HT1080 (cell line): ENCODE measurements around the gene DST. TPM values are rescaled to one million over a fixed set of nuclear protein-coding genes. Genes with fewer than 3 reads are reported as not detected.
"Not testable (repeated sequence)": the region's sequence is repeated elsewhere in the genome, so short reads cannot be mapped to it uniquely, and the experiment has no call there.

Source experiments
- DNase-seq: peaks from one replicate; pipeline ENCODE4 v3.0.0-alpha.2; 2015; ENCODE audit warnings: low read depth
- total RNA-seq: library from RNA; depleted of rRNA; stranded (reverse); fragments of >200 nt; shearing (Covaris generic); gene quantifications from 2 replicates; pipeline ENCODE4 v1.2.3, GENCODE V29; 2014

DST gene
- total RNA-seq, 1 experiment from 2014 or later: 98.5 TPM

DNA sequence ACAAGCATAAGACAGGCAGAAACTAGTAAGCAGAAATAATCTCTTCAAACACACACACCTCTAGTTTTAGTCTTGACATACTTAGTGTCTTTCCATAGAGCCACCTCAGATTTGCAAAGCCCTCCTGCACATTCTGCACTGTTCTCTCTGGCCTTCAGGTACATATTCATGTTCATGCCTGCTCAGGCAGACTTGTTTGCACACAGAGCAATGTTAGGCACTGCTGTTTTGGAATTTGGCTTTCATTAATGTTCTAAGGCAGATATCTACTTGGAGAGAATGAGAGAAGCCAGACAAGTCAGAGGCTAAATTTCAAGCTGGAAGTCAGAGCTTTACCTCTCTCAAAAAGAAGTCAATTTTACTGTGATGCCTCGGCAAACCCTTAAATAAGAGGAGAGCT lies 21.3 kb upstream of the DST start:
- DNase-seq: no peak

DNA sequence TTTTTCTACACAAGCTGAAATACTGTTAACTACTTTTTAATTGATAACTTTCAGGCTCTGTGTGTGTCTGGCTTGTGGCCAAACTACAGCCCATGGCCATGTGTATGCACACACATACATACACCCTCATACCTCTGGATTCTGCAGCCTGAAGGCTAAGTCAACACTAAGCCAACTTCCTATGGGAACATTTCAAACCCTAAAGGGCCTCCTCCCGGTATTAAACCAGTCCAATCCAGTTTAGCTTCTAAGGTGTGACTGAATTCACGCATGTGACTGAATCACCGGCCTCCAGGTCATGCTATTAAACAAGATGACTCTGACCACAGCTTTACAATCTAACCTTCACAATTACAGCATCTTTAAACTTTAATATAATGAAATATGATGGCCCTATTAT lies 20.7 kb upstream of the DST start:
- DNase-seq: peak; percentile 69

DNA sequence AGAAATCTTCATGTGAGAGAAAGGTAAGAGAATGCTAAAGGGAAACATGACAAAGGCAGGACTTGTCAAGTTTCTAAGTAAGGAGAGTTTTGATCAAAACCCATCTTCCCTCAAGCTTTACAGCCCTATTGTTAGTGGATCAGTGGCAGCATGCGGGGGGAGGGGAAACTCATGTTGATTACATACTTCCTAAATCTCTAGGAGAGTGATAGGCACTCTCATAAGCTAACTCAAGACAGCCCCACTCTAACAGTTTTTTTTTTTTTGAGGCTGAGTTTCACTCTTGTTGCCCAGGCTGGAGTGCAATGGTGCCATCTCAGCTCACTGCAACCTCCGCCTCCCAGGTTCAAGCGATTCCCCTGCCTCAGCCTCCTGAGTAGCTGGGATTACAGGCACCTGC lies 18.6 kb upstream of the DST start:
- not testable (repeated sequence) for DNase-seq

DNA sequence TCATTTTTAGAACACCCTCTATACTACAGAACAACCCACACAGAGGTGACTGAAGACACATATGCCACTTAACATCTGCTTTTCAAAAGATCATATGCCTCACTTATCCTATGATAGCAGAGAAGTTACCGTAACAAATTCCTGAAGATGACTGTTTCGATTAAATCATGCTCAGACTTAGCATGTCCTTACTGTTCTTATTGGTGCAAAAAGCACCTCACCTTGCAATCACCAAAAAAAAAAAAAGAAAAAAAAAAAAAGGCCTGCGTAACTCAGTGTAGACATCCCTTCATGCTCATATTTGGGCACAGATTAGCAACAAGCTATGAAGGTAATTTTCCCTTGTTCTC lies 17.7 kb upstream of the DST start:
- no peak for DNase-seq

DNA sequence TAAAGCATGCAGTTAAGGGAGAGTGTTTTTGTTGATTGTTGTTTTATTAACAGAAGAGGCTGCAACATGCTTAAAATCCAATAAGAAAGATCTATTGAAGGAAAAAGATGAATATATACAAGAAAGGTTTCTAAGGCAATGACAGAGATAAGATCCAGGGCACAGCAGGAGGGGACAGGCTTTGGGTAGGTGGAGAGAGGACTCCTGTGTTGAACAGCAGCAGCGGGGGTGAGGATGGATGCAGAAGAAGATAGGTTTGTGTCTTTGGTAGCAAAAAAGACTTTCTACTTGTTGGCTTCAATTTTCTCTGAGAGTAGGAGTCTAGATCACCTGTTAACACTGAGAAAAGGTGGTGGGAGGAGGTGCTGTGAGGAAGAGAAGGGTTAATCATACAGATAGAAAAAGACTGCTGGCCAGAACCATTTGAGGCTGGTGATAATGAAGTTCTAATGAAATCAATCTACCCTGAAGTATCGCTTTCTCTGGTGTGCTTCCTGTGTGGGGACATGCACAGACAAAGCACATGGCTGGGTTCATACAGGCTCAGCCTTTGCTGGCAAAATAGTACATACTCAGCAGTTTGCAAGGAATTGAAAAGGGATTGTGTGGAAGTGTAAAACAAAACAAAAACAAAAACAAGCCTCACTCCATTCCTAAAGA lies 17.2 kb upstream of the DST start:
- DNase-seq: no peak

DNA sequence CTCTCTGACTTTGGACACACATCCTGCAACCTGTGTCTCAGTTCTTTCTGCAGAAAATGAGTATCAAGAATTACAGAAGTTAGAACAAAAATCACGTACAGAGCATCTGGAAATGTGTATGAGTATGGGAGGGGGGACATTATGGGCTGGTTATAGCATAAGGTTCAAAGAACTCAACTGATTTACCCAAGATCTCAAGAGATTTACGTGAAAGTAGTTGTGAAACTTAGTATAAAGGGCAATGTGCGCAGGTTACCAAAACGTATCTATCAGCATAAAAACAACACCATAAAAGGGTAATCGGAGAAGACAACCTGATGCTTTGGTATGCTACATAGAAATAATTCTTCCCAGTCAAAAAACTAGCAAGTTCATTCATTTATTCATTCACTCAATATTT lies 15.6 kb upstream of the DST start:
- no peak for DNase-seq

DNA sequence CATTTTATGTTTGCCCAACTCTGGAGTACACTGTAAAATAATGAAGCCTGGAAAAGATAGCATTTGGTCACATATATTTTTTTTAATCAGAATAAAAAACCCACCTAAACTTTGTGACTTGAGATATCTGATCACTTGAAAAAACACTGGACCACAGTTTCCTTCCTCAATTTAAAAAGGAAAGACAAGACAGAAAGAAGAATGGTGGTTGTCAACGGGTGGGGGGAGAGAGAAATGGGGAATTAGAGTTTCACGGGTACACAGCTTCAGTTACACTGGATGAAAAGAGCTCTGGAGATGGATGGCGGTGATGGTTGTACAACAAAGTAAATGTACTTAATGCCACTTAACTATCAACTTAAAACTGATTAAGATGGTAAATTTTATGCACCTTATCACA lies 14.7 kb upstream of the DST start:
- no peak for DNase-seq

DNA sequence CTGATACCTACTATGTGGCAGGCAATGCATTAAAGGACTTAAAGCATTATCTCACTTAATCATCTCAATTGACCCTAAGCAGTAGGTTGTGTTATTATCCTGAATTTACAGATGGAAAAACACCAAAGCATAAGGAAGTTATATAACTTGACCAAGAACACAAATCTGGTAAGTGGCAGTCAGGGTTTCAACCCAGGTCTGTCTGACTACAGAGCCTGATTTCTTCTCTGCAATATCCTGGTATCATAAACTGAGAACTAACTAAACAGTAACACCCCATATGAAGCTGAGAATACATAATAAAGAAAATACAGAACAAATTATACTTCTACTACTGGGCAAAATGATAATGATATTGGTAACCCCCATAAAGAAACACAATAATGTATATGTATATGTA lies 13.8 kb upstream of the DST start:
- no peak for DNase-seq

DNA sequence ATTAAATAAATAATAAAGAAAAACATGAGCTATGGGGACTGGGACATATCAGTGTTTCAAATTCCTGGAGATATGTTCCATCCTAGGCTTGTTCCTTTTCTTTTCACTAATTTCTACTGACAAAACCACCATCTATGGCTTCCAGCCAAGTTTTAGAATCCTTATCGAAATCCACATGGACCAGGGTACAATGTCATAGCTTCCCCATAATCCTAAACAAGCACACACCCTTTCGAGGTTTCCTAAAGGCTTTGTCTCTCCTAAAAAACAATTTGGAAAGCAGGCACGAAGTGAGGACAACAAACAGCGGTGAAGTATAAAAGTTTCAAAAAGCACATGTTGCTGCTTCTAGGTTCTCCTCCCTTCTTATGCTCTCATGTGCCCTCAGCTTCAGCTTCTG lies 13.3 kb upstream of the DST start:
- no peak for DNase-seq

DNA sequence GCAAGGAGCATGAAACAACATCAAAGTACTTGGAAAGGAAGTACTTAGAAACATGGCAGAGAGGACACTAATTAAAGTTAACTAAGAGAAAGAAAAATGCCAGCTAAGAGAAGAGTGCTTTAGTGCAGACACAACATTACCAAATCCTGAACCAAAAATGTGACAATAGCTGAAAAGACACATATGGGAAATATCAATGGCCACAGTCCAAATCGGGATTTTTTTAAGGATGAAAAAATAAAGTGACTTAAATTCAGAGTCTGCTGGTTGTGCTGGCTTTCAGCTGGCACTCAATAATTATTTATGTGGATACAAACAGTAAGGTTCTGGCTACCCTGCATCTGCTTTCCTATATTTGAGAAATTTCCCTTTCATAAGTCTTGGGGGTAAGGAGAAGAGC lies 12.6 kb upstream of the DST start:
- DNase-seq: no peak

DNA sequence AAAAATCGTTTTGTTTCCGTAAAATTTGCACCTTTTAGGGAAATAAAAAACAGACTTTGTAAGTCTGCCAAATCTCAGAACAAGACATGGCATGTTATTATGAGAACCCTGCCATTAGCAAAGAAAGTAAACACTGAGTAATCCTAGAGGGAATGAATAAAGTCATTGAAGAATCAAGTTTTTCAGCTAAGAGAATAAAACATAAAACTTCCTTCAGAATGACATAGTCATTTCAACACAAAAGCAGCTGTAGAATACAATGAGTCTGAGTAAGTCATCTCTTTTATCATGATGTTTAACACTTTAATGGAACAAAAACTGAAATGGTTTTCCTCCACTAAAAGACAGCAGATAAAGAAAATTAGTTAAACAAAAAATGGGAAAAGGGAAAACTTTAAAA lies 10.3 kb upstream of the DST start:
- DNase-seq: peak; percentile 82

DNA sequence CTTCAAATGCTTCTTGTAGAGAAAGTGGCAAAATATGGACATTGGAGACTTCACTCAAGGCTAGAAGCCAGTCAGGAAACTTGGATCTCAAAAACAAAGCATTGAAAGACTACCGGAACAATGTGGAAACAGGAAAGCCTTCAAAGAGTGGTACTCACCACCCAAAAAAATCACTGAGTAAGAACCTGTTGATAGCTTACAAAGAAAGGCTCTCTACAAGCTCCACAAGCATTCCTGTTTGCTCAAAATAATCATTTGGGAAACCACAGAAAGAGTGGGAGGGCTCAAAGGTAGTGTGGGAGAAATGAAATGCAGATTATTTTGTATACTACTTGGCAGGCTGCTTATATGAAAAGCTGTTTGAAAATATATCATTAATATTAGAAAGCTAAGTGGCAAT lies 9.5 kb upstream of the DST start:
- DNase-seq: peak; percentile 69

DNA sequence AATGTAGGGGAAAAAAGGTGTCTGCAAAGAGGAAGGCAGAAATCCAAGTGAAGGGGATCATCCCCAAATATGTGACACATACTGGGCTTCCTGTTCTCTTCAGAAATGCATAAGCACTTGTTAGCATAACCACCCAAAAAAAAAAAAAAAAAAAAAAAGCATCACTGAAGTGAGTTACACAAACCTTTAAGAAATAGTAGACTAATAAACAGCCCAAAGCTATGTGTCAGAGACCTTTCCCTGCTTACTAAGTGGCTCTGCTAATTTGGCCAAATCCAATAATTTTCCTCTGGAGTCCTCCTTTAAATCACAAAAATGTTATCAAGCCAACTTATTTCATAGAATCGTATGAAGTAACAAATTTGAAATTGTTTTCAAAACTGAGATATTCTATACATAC lies 7.5 kb upstream of the DST start:
- peak; percentile 45 for DNase-seq

DNA sequence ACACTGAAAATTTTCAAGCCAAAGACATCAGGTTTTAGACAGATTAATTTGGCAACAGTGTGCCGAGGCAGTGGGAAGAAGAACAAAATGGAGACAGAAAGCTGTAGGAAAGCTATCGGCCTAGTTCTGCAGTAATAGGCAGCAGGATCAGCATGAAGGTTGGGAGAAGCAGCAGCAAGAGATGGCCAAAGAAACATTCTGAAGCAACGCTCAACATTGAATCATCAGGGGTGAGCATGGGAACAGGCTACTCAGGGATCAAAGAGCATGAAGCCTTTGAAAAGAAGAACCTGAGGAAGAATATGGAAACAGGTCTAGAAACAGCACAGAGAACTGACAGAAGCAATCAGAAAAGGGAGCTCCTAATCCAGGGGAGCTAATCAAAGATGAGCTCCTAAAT lies 7.1 kb upstream of the DST start:
- DNase-seq: peak; percentile 58

DNA sequence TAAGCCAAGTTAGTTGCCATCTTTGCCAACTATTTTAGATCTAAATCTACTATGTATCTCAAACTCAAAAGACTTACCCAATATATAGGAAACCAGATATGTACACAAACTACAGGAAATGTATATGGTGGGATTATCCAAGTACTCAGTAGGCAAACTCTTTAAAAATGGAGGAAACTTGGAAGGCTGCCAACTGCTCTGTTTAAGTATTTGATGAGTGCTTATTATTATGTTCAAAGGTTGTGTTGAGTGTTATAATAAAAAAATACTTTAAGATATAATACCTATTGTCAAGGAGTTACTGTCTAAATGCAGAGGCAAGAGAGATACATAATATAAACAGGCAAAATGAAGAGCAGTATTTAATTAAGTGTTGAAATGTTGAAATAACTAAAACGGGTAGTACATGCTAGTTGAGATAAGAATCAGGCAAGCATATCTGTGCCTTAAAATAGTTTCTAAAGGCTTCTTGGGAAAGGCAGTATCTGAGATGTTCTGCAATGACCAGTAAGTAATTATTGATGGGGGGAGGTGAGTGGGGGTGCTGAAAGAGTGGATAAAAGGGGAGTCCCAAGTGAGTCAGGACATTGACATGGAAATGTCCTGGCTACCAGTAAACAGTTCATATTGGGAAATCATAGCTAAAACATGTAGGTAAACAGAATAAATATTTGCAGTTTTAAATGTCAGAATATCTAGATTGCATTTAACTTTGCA lies 6.5 kb upstream of the DST start:
- DNase-seq: no peak

DNA sequence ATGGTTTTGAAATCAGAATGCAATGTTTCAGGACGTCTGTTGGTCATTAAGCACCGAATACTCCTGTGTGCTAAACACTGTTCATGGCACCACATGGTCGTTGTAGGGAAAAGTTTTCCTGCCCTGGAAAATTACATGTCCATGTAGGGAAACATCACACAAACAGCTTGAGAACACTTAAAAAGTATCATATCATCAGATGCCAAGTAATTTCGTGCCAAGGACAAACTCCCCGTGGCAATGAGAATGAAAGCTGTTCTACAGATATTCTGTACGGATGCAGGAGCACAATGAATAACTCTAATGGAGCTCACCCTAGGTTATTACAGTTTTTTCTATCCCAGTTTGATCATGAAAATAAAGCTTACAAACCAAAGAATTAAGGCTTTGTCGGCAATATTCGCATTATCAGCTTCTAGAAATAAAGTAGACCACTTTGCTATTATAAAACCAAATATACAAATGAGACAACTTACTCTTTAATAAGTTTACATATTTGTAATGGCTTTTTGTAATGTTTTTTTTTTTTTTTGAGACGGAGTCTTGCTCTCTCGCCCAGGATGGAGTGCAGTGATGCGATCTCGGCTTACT lies 4.6 kb upstream of the DST start:
- DNase-seq: no peak

DNA sequence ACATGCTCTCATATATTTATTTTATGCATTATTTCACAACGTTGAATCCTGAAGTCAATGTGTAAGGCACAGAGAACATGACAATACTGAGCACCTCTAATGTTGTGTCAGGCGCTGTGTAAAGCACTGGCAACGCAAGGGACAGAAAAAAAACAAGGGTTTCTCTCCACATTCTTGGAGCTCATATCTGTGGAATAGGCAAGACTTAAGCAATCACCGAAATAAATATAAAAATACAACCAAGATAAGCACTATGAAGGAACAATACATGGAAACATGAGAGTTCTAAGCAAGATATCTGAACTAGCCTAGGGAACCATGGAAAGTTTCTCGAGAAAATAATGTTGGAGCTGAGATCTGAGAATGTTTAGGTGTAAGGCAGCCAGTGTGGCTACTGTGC lies 1.7 kb upstream of the DST start:
- DNase-seq: no peak

DNA sequence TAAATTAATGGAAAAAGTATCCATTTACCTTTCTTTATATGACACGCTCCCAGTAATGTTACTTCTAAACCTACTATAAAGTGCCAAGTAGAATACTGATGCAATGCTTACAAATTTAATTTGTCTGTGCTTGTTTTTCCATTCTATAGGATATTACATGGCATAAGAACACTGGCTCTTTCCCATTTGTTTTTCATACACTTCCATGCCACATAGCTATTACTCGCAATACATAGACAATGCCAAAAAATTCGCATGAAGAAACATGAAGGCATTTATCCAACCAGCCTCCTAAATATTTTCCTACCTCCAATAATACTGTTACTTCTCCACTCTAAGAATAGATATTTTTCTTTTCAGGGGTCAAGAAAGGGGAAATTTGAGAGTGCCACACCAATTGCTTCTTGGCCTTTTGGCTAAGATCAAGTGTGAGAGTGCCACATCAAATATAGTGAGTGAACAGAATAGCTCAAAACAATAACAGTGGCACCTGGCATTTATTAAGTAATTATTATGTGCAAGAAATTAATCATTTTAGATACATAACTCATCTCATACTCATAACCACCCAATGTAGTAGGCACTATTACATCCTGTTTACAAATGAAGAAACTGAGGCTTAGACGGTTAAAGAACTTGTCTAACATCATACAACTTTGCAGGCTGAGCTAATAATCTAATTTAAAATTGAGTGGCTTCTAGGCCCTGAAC lies 845 bp upstream of the DST start:
- no peak for DNase-seq

DNA sequence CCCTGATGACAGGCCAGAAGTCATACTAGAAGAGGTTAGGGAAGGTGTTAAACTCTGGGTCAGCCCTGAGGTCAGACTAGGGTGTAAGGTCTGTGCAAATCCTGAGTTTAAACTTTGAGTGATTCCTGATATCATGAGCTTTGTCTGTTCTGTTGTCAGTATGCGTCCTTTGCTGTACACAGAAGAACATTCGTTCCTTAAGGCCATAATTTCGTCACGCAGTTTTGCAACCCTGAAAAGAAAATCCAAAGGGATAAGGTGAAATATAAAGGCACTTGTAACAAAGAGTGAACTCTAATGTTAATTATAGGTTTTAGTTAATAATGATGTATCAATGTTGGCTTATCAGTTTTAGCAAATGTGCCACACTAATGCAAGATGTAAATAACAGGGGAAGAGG lies 2.3 kb downstream of the DST start:
- no peak for DNase-seq

DNA sequence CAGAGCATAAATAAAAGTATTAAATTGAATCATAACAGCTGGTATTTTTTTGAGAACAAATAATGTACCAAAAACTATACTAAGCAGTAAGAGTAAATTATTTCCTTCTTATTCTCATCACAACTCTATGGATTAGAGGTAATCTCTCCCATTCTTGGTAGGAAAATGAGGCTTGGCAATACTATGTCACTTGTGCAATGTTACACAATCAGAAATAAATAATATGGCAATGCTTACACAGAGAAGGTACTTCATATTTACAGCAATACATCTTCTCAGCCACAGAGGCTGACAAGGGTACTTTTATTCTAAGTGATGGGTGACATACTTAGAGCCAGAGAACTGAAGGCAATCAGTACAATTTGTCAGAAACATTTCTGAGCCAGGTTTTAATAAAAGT lies 3.9 kb downstream of the DST start:
- DNase-seq: no peak

DNA sequence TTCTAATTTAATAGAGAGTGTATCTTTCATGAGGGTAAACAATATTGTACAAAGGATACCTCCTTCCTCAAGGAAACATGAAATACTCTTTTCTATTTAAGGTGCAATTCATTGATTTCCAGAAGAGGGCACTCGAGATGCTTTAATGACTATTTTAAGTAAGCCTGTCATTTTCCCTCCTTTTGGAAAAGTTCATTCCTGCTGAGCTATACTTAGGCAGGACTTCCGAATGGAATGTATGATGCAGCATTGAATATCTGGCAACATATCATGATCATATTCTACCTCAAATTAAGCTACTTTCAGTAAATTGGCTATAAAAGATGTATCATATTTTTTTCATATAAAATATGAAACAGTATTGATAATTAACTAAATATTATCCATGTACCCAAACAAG lies 5.0 kb downstream of the DST start:
- peak; percentile 58 for DNase-seq

DNA sequence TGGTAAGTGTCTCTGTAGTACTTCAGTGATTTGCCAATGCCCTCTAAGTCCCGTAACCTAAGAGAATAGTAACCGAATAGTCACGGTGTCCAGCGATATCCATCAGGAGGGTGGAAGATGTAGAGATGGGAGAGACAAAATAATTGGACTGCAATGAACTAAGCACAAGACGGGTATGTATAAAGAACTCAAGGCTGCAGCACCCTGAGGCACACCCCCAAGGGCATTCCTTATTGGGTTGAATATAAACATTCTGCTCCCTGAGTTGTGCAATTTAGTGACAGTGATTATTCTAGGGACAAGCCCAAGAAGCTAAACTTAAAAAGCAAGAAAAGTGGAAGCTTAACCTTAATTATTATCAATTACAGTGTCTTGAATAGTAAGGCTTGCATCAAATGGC lies 14.6 kb downstream of the DST start:
- no peak for DNase-seq

DNA sequence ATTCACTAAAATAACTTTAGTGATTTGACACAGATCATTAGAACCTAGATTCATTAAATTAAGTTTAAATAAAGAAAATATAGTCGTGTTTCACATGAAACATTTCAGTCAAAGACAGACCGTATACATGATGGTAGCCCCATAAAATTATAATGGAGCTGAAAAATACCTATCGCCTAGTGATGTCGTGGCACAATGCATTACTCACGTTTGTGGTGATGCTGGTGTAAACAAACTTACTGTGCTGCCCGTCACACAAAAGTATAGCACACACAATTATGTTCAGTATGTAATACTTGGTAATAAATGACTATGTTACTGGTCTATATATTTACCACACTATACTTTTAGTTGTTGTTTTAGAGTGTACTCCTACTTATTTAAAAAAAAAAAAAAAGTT lies 17.3 kb downstream of the DST start:
- no peak for DNase-seq
